Ishikawa (cell line): Measurements from ENCODE around the gene KLHL20.

ENCODE experiments used
- CREB1 ChIP-seq: IDR thresholded peaks from 2 replicates; pipeline ENCODE4 v1.6.1; 2012; ENCODE audit warnings: low read depth
- EGR1 ChIP-seq: IDR thresholded peaks from 2 replicates; pipeline ENCODE4 v1.6.1; 2012
- MAX ChIP-seq: IDR thresholded peaks from 2 replicates; pipeline ENCODE4 v1.6.1; 2012
- NFIC ChIP-seq: IDR thresholded peaks from 2 replicates; pipeline ENCODE4 v1.6.1; 2012
- RAD21 ChIP-seq: IDR thresholded peaks from 2 replicates; pipeline ENCODE4 v1.6.1; 2012; ENCODE audit warnings: low read depth
- REST ChIP-seq: IDR thresholded peaks from 2 replicates; pipeline ENCODE4 v1.6.1; 2012; ENCODE audit warnings: low read depth, mild to moderate bottlenecking
- TCF12 ChIP-seq: IDR thresholded peaks from 2 replicates; pipeline ENCODE4 v1.6.1; 2012; ENCODE audit warnings: low read depth
- TEAD4 ChIP-seq: IDR thresholded peaks from 2 replicates; pipeline ENCODE4 v1.6.1; 2012

GRCh38 chr1:173742203-173742886, 27.6 kb downstream of the KLHL20 start:
- TF ChIP-seq REST (no peak), NFIC (no peak), MAX (no peak), CREB1 (no peak), TEAD4 (no peak), EGR1 (no peak), TCF12 (no peak), RAD21 (no peak)
